ENCODE results near the gene SLC9A5.

SLC9A5 gene

GRCh38 chr16:67248401-67249177 lies at the start of gene SLC9A5:
Gene SLC9A5, plus strand, starts transcription at chr16:67248979. Its CDS starts 36 bp downstream, at chr16:67249015.
- peak; percentile 26 for DNase-seq

- DNase-seq = no peak
These were observed 49.6 kb upstream of the SLC9A5 start, which contains the start of gene ELMO3 for GRCh38 chr16:67199011-67199807. Gene ELMO3, plus strand, starts transcription at chr16:67199131. Its CDS starts 196 bp downstream, at chr16:67199327.

GRCh38 chr16:67199808-67200198 lies 49.0 kb upstream of the SLC9A5 start:
- DNase-seq = no peak

GRCh38 chr16:67200491-67200890 lies 48.3 kb upstream of the SLC9A5 start:
- DNase-seq = no peak

- DNase-seq = no peak
These were observed 47.1 kb upstream of the SLC9A5 start for GRCh38 chr16:67201411-67202345.

- no peak for DNase-seq
These were observed 46.4 kb upstream of the SLC9A5 start for GRCh38 chr16:67202426-67202825.

DNA sequence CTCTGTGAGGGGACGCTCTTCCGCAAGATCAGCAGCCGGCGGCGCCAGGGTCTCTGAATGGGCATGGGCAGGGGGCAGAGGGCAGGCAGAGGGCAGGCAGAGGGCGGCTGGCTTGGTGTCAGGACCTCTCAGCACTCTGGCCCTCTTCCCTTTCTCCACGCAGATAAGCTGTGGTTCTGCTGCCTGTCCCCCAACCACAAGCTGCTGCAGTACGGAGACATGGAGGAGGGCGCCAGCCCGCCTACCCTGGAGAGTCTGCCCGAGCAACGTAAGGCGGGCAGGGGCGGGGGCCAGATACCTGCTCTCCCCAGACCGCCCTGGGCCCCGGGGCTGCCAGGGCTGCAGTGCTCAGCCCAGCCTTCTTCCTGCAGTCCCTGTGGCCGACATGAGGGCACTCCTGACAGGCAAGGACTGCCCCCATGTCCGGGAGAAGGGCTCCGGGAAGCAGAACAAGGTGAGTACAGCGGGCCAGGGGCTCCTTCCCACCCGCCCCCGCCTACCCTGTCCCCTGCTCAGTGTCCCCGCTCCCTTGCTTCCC lies 45.8 kb upstream of the SLC9A5 start:
- DNase-seq = no peak

DNA sequence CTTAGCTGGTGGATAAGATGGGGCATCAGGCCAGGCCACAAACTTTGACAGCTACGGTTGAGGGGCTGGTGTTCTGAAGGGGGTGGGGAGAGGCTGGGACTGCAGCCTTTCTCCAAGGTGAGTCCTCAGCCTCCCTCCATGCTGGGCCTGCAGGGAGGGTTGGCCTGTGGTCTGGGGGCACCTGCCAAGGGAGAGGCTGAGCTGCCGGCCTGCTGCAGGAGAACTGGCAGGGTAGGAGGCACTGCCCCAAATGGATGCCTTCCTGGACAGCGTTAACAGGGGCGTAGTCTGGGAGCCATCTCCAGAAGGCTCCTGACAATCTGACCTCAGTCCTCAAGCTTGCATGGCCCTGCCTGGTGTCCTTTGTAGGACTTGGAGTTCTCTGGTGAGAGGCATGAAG lies 44.7 kb upstream of the SLC9A5 start:
- DNase-seq = no peak

DNA sequence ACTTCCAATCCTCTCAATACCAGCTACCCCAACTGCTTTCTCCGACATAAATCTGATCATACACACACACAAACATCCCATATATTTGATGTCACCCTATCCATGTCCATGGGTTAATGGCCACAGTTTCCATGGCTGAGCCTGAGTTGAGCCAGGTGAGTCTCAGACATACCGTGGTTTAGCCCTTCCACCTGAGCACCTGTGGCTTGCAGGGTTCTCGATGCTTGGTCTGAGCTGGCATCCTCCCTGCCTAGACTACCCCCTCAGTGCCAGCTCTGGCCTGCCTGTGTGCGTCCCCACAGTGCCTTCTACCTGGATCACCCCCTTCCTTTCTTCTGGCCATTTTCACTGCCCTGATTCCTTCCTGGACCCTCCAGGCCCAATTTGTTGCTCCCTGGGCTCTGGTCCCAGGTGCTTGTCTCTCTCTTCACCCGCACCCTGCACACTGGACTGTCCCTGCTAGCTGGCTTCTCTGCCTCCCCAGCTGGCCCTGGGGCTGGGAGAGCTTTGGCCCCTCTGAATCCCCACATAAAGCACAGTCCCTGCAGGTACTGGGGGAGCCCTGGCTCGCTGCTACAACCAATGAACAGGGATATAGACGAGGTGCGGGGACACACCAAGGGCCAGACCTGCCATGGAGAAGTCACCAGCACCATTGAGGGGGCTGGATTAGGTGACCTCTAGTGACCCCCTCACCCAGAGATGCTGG lies 42.5 kb upstream of the SLC9A5 start:
- no peak for DNase-seq

DNA sequence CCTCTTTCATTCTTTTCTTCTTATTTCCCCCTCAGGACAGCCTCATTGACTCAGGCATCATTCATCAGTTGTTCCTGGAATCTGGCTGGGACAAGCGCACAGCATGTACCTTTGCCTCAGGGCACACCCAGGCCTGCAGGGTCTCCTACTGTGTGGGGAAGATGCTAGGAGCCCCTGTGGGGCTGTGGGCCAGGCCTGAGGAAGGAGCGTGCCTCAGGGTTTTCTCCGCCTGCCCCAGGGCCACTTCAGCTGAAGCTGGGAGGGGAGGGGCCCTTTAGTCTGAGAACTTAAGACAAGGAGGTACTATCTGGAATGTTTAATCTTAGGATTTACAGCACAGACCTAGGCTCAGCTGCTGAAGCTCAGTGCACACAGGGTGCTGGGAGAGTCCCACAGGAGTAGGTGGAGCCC lies 41.9 kb upstream of the SLC9A5 start:
- no peak for DNase-seq

DNA sequence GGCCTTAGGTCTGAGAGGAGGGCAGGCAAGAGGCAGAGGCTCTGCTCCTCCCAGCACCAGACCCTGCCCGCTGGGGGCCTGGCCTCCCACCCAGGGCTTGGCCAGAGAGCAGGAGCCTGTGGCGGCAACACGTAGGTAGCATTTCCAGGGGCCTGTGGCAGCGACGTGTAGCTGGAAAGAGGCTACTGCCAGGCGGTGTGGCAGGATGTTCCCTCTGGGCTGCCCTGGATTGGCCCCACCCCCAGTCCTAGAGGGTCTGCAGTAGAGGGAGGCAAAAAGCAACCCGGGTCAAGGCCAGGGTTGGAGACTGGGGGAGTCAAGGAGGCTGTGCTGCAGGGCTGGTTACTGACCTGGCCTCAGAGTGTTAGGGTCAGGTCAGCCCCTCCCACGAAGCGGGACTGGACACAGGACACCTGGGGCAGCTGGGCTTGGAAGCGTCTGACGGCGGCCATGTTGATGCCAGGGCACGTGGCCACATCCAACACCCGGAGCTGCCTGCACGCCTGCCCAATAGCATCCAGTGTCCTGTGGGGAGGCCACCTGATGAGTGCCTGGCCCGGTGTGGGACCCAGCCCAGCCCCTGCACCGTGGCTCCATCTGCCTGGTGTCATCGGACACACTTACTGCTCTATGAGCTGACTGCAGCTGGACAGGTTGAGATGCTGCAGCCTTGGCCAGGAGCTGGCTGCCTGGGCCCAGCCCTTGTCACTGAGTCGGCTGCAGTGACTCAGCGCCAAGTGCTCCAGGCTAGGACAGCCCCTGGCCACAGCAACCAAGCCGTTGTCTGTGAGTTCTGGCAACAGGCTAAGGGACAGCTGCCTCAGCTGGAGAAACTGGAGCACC lies 41.3 kb upstream of the SLC9A5 start:
- no peak for DNase-seq

DNA sequence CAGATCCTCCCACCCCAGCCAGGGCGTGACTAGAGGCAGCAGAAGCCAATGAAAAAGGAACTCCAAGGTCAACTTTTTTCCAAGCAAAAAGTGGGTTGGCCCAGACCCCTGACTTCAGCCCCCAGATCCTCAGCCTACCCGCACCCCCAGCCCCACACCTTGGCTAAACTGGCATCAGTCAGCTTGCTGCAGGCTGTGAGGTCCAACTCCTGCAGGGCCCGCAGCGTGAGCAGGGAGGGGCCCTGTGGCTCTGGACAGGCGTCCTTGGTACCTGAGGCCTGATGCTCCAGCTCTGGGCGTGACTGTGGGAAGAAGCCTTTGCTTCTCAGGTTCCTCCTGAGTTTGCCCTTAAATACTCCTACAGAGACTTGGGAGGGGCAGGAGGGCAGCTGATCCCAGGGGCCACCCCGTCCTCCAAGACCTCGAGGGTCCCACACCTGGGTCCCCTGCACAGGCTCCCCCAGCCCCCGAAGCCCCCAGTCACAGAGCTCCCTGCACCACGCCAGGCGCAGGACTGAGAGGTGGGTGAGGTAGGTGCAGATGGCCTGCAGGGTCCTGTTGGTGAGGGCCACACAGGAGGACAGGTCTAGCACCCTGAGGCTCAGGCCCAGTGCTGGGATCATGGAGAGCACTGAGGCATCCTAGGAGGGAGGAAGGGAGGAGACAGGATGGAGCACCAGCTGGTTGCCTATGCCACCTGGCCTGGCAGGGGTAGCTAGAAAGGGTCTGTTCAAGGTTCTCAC lies 40.5 kb upstream of the SLC9A5 start:
- no peak for DNase-seq

DNA sequence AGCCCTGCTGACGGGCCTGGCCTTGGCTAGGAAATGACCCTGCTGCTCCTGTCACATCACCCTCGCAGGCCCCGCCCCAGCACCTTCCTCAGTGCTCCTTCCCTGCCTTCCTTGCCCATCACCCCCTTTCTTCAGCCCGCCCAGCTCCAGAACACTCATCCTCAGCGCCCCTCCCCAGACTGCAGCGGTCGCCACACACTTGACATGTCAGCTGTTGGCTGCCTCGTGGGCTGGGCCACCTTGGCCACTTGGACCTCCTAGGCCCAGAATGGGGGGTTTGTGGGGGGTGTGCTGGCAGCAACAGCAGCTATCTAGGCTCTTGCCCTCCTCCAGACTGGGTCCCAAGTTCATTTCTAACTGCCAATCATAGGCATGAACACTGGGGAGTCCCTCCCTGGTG lies 39.2 kb upstream of the SLC9A5 start:
- DNase-seq = no peak

DNA sequence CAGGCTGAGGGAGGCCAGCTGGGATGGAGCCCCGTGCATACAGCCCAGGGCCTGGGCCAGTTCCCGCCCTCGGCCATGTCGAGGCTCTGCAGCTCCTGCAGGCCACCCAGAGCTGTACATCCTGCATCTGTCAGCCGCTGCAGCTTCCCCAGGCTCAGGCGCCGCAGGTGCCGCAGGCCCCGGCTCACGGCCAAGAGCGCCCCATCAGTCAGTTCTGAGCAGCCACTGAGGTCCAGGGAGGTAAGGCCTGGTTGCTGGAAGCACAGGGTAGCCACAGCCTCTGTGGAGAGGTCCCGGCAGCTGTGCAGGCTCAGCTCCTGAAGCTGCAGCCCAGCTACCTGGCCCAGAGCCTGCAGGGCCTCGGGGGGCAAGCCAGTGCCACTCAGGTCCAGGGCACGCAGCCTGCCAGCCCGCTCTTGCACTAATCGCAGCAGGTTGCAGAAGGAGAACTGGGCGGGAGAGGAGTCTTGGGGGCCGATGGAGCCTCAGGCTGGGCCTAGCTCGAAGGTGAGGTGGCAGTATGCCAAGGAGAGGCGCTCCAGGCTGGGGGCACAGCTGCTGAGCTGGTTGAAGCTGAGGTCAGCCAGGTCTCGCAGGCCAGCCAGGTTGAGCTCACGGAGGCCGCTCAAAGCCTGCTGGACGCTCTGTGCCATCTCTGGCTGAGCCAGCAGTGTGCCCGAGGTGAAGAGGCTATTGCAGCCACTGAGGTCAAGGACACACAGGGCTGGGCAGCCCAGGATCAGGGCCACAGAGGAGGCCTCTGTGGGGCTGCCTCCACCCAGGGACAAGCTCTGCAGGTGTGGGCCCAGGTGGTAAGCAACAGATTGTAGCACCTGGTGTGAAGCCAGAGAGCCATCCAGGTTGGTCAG lies 38.5 kb upstream of the SLC9A5 start:
- DNase-seq = no peak

GRCh38 chr16:67211674-67212073 lies 37.1 kb upstream of the SLC9A5 start:
- DNase-seq = no peak

DNA sequence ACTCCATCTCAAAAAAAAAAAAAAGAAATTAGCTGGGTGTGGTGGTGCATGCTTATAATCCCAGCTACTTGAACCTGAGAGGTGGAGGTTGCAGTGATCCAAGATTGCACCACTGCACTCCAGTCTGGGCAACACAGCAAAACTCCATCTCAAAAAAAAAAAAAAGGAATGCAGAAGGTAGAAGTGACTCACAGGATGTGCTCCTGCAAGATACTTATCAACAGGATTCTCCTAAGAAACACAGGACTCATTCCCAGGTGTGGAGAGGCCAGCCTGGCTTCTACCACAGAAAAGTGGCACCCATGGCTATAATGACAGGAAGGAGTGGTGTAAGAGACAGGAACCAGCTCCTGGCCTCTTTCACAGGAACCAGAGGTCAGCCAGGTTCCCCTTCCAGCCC lies 36.0 kb upstream of the SLC9A5 start:
- no peak for DNase-seq

DNA sequence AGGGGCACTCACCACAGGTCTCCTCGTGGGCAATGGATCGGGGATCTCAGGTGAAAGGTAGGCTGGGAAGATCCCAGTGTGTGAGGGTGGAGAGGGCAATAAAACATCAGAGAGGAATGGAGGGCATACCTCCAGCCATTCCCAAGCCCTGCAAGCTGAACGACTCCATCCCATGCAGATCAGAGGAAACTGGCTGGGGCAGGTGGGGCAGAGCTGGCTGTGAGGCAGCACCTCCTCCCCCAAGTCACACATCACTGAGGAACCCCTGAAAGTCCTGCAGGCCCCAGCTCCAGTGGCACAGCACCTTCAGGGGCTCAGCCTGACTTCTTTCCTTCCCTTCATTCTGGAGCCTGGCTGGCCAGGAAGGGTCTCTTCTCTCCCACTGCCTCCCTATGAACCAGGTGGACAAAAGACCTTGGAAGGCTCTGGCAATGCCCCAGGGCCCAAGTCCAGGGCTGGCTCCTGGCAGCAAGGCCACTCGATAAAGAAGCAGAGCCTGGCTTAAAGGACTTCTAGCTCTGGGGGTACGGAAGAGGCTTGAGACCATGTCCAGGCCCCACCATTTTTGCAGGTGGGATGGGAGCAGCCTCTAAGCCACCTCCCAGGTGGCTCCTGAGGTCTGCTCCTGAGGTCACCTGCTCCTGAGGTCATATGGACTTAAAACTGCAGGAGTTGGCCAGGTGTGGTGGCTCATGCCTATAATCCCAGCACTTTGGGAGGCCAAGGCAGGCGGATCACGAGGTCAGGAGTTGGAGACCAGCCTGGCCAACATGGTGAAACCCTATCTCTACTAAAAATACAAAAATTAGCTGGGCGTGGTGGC lies 35.4 kb upstream of the SLC9A5 start:
- DNase-seq = no peak

DNA sequence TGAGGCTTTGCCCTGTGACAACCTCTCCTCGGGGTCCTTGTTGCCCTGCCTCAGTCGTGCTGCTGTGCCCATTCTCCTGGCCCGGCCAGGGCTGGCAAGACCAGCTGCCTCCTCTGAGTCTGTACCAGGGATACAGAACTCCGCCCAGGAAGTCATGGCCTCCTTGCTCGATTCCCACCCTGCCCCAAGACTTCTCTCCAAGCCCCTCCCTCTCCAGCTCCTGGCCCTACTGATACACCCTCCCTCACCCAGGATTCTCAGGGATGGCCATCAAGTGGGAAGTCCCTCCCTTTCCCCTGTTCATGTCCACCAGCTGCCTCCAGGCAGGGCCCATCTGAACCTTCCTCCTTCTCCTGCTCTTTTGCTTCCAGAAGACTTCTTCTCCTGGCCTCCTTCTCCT lies 33.1 kb upstream of the SLC9A5 start:
- DNase-seq = no peak
